Fibroblast of mammary gland (primary cell): Measurements from ENCODE around the gene CTNND2.

ENCODE experiments used
- DNase-seq: peaks from one replicate; pipeline ENCODE4 v3.0.0-alpha.2; 2010; ENCODE audit warnings: low read depth
- H3K4me3 ChIP-seq: 2 replicates; pipeline ENCODE4 v1.5.1; 2011; ENCODE audit warnings: low read depth, mild to moderate bottlenecking, low read length, moderate library complexity; ENCODE audit not compliant: control insufficient read depth
- CTCF ChIP-seq: conservative IDR thresholded peaks from 2 replicates; pipeline ENCODE4 v1.5.1; 2011; ENCODE audit warnings: low read depth, low read length, inconsistent platforms; ENCODE audit not compliant: control insufficient read depth, insufficient read depth

CTNND2 gene

GRCh38 chr5:11611011-11611410, 293.2 kb downstream of the CTNND2 start:
- DNase-seq: no peak
- no peak overlapping the region for H3K4me3 ChIP-seq
- no peak for TF ChIP-seq CTCF

GRCh38 chr5:11609570-11610303, 294.5 kb downstream of the CTNND2 start:
- DNase-seq: no peak
- H3K4me3 ChIP-seq: no peak overlapping the region
- TF ChIP-seq CTCF: no peak

GRCh38 chr5:11608530-11608929, 295.7 kb downstream of the CTNND2 start:
- DNase-seq: no peak
- H3K4me3 ChIP-seq: no peak overlapping the region
- no peak for TF ChIP-seq CTCF

- H3K4me3 ChIP-seq: no peak overlapping the region
- no peak for TF ChIP-seq CTCF
- DNase-seq: no peak
Measured at GRCh38 chr5:11607944-11608483, 296.2 kb downstream of the CTNND2 start.

- no peak for DNase-seq
- H3K4me3 ChIP-seq: no peak overlapping the region
- no peak for TF ChIP-seq CTCF
Measured at GRCh38 chr5:11602298-11602697, 301.9 kb downstream of the CTNND2 start.

GRCh38 chr5:11599499-11599898, 304.7 kb downstream of the CTNND2 start:
- no peak overlapping the region for H3K4me3 ChIP-seq
- DNase-seq: no peak
- no peak for TF ChIP-seq CTCF
